Measurements from ENCODE around the gene NR6A1.
"Not testable (repeated sequence)": the region's sequence is repeated elsewhere in the genome, so short reads cannot be mapped to it uniquely, and the experiment has no call there.

NR6A1 gene

DNA sequence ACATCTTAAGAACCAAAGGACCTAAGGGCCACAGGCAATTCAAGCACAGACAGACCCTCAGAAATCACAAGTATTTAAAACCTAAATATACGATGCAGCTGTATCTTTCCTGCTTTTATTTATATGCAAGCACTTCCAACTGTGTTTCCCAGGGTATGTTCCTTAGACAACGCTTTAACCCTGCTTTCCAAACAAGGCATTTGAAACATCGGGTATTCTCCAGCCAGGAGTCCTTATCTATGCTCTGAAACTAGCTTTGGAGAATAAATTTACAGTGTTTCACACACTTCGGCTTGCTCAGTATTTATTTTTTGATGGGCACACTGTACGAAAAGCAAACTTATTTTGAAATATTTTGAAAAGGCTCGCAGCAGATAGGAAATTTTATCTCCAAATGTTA, 13.5 kb downstream of the NR6A1 start:
- DNase-seq = no peak

DNA sequence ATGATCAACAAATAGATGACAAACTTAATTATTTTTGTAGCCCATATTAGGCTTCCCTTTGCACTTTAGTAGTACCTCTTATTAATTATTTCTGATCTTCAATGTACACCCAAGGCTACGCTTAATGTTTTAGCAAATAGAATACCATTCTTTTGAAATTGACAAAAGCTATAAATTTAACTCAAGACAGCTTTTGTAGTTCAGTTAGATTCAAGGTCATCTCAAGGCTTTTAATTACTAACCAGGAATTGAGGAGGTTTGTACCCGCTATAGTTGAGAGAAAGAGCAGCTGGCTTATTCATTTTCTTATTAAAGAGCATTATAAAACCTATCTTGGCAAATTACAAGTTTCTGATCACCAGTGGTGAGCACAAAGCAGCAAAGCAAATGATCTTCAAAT, 15.1 kb downstream of the NR6A1 start:
- no peak for DNase-seq

DNA sequence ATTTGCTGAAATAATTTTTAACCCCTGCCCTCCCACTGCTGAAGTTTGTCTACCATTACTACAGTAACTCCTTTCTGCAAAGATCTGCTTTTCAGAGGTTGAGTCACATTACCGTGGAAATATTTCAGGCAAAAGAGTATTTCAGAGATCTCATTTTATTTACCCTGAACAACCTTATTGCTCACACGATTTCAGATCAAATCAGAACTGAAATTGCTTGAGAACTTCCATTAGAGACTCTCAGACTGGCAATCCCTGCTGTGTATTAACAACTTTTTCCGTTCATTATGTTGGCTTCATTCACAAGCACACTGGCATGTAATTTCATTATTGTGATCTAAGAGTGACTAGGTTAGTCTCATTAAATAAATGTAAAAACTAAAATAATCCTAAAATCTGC, 16.1 kb downstream of the NR6A1 start:
- DNase-seq = no peak

DNA sequence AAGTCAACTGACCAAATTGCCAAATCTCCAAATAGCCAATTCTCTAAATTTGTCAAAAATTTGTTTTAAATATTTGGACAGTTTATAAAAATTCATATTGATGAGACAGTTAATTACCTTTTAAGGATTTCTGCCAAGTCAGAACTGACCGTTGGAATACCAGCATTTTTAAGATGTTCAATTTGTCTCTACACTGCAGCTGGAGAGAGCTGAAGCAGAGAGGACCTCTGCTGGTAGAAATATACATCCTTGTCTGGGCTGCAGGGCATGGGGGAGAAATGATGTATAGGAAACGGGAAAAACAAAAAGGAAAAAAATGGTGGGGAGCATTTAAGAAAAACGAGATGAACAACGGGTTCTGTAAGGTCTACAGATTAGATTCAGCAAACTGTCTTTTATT, 16.8 kb downstream of the NR6A1 start:
- DNase-seq = no peak

DNA sequence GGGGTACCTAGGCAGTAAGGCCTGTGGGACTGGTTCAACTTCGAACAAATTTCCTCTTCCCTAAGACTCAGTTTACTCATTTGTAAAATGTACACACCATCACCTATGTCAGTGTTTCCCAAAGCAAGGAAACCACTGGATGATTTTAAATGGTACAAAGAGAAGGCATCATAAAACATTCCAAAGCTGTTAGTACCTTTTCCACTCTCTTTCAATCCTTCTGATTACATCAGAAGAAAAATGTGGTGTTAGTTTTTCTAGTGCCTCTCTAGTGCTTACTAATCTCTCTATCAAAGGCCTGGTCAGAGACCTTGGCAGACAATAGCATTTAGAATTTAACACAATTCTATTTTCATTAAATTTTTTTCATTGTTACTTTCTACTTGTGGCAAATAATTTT, 18.1 kb downstream of the NR6A1 start:
- DNase-seq = no peak

DNA sequence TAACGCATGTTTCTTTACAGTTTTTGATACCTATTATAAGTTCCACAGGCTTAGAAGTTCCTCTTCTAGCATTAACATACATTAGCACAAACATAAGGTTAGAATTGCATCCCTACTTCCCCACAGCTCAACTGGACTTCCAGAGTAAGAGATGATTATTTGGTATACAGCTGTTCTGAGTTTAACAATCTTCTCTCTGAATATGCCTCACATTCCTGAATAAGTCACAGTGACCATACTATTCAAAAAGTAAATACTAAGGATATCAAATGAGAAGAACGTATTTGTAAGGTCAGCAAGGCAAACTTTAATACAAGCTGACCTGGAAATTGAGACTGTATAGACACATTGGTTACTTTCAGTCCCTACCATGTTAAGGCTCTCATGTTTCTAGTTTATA, 21.3 kb downstream of the NR6A1 start:
- DNase-seq = no peak

DNA sequence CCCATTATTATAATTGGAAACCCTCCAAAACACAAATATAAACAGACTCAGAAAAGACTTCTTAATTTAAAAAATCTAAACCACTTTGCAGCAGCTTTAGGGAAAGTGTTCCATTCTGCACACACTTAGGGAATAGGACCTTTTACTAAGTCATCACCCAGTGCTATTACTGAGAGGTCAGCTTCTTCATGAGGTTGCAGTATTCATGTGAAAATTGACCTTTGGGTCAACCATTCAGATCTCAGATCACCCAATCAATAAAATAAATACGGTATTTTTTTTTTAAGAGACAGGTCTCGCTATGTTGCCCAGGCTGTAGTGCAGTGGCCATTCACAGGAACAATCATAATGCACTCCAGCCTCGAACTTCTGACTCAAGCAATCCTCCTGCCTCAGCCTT, 21.8 kb downstream of the NR6A1 start:
- no peak for DNase-seq

DNA sequence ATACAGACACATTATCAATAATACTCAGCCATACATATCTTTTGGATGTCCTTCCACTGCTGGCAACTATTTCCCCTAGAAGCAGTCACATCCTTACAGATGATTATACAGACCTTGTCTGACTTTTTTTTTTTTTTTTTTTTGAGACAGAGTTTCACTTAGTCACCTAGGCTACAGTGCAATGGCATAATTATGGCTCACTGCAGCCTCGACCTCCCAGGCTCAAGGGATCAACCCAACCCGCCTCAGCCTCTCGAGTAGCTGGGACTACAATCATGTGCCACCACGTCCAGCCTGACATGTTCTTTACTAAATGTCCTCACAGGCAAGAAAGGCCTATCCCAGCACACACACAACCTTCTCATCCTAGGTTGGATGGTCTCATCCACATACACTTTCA, 24.0 kb downstream of the NR6A1 start:
- no peak for DNase-seq

DNA sequence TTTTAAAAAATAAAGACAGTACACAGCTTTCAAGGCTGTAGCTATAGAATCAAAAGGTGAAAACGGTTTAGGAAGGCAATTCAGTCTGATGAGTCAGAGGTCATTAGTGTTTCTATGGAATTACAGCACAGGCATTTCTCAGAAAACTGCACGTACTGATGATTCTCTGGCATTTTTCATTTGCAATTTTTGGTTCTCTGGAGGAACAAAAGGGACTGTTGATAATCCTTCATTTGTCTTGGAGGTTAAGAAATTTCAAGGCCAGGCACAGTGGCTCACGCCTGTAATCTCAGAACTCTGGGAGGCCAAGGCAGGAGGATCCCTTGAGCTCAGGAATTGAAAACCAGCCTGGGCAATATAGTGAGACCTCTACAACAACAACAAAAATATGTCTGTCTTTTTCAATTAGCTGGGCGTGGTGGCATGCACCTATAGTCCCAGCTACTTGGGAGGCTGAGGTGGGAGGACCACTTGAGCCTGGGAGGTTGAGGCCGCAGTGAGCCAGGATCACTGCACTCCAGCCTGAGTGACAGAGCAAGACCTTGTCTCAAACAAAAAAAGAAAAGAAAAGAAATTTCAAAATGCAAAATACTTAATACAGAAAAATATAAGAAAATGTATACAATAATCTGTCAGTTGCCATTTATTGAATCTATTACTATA, 27.3 kb downstream of the NR6A1 start:
- DNase-seq = no peak

DNA sequence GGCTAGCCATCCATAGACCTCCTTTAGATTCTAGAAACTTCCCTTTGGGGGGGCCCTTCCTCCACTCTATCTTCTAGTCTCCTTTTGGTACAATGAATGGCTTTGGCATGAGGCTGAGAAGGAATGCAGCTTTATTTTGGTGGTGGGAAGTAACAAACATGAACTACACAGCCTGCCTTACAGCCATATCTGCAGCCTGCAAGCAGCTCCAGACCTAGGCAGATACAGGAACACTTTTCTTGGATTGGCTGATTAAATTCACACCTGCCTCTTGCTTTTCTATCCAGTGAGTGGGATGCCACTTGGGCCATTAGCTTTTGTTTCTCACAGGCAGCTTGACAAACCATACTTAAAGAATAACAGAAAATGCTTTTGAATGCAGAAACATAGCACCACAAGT, 28.2 kb downstream of the NR6A1 start:
- no peak for DNase-seq

DNA sequence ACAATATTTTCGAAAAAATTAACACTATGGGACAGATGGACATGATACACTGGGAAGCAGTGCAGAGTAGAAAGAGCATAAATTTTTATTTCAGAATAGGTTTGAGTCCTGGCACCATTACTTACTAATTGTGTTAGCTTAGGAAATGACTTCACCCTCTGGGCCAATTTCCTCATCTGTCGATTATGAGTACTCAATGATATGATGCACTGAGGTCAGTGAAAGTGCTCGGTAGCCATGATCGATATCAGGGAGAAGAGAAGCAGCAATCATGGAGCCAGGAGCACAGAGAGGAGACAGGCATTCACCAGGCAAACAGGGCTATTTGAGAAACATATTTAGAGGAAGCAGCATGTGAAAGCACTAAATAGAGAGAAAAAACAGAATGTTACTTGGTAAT, 29.4 kb downstream of the NR6A1 start:
- DNase-seq = no peak

DNA sequence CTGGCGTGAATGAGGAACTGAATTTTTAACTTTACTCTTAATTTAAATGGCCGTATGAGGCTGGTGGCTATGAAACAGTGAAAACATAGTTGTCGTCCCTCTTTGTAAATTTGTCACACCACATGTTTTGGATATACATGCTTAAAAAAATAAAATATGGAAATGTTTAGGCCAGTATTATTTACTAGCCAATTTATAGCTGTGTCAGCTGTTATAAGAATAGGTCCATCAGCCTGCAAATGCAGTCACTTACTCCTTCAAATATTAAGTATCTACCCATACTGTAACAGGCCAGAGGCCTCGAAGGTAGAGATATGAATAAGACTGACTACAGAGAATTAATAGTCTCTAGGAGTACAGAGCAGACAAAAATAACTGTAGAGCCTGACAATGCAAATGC, 30.0 kb downstream of the NR6A1 start:
- no peak for DNase-seq

DNA sequence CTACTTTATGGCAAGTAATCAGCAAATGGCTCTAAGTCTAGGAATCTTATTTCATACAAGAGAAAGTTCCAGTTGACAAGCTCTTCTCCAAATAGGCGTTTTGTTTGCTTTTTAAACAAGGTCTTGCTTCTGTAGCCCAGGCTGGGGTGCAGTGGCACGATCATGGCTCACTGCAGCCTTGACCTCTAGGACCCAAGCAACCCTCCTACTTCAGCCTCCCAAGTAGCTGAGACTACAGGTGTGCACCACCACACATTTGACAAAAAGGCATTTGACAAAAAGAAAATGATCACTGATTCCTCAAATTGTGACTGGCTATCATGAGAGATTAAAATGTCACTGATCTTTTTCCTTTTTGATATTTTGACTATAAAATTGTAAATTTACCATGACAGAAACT, 31.8 kb downstream of the NR6A1 start:
- no peak for DNase-seq

DNA sequence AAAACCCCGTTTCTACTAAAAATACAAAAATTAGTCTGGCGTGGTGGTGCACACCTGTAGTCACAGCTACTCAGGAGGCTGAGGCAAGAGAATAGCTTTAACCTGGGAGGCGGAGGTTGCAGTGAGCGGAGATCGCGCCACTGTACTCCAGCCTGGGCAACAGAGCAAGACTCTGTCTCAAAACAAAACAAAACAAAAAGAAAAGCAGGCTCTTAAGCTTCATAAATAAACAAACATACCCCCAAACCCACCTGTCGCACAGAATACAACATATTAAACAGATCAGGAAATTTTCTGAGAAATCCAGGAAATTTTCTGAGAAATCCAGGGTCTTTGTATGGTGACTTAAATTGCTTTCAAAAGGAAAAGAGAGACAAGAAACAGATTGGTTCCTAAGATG, 33.0 kb downstream of the NR6A1 start:
- not testable (repeated sequence) for DNase-seq

DNA sequence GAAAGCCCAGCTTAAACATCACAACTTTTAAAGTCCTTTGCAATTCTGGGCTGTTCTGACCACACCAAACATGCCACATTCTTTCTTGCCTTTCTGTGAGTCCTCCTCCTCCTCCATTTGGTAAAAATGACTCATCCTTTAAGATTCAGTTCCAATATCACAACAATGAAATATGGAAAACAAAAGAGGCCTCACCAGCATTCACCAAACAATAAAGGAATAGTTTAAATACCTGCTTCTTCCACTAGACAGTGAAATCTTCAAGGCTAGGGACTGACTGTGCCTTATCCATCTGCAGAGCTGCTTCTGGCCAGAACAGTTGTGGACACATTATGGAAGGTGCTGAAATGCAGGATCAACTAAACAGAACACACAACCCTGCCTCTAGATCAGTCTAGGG, 36.0 kb downstream of the NR6A1 start:
- no peak for DNase-seq

DNA sequence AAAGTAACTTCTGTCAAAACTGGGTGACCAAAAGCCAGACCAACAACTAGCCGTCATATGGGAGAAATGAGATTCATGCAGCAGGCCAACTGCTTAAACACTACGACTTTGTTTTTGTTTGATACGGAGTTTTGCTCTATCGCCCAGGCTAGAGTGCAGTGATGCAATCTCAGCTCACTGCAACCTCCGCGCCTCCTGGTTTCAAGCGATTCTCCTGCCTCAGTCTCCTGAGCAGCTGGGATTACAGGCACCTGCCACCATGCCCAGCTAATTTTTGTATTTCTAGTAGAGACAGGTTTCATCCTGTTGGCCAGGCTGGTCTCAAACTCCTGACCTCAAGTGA, 36.4 kb downstream of the NR6A1 start:
- not testable (repeated sequence) for DNase-seq

DNA sequence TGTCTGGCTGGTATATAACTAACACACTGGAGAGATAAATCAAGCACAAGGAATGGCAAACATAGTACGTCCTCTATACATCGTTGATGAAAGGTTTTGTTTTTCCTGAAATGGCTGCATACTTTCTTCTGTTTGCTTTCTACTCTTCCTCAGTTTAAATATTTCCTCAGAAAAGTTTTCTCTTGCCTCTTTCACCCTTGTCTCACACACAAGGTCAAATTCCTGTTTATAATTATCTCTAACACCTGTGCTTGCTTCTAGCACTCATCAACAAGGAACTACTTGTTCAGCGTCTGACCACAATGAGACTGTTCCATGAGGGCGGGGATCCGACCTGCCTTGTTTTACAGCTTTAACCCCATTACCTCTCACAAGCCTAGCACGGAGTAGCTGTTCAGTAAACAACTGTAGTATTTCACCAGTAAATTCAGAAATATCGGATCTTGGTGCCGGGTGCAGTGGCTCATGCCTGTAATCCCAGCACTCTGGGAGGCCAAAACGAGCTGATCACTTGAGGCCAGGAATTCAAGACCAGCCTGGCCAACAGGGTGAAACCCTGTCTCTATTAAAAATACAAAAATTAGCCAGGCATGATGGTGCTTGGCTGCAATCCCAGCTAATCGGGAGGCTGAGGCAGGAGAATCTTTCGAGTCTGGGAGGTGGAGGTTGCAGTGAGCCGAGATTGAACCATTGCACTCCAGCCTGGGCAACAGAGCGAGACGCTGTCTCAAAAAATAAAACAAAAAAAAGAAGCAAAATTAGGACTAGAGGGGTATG, 37.0 kb downstream of the NR6A1 start:
- no peak for DNase-seq

DNA sequence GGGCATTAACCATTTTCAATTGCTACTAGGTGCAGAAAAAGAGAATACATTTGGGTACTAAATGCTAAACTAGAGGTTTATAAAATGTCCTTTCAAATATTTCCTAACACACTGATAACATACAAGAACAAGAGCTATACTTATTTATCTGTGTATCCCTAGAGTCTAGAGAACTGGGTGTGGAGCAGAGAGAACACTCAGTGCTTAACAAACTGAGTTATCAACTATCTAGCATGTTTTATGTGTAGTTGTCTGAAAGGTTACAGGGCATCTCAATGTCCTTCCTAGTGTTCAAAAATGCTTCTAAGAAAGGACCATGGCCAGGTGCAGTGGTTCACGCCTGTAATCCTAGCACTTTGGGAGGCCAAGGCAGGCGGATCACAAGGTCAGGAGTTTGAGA, 40.3 kb downstream of the NR6A1 start:
- no peak for DNase-seq

DNA sequence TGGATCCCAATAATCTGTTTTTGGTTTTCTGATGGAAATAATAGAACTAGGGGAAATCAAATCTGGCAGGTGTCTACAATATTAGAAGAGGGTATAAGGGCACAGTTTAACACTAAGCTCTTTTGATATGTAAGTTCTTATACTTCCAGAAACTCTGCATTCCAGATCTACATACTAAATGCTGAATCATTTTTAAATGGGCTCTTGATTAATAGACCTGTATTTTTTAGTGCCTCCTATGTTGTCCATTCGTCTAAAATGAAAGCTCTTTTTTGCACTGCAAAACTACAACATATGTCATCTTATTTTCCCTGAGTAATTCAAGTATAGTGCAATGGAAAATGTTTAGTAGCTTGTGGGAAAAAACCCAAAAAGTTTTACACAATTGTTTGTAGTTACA, 44.2 kb downstream of the NR6A1 start:
- DNase-seq = no peak

DNA sequence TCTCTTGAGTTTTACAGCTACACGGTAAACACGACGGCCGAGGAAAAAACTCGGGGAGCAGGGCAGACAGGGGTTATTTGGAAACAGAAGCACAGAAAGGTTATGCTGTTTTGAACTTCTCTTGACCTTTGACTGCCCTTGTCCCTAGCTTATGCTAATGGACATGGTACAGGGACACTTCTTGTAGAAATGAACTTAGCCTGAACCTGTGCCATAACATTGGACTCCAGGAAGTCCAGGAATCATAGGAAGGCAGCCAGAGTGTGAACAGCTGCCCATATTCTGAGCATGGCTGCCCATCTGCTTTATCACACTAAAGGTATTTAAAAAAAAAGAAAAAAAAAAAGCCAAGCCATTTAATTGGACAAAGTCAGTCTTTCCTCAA, 46.1 kb downstream of the NR6A1 start:
- no peak for DNase-seq

DNA sequence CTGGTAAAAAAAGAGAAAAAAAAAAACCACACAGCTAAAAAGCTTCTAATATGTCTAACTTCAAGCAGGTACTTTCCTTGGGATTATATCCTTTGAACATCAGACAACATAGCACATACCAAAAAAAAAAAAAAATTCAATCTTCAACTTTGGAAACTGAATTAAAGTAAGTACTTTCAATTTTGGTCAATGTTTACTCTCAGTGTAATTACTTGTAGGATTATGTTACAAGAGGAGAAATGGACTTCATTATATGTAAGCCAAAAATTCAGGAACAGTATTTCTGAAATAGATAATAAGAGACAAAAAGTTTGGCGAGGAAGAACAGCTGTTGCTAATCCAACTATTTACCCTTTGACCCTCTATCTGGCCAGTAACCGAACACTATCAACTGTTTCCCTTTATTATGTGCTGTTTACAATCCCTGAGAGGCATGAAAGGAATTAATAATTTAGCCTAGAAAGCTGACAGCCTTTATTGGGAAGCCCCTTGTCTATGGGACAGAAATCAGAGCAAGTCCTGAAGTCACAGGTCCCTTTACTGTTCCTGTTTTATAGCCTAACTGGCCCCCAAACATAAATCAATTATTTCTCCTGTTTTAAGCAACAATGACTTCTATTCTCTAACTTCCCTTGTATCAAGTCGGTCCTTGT, 46.6 kb downstream of the NR6A1 start:
- no peak for DNase-seq

DNA sequence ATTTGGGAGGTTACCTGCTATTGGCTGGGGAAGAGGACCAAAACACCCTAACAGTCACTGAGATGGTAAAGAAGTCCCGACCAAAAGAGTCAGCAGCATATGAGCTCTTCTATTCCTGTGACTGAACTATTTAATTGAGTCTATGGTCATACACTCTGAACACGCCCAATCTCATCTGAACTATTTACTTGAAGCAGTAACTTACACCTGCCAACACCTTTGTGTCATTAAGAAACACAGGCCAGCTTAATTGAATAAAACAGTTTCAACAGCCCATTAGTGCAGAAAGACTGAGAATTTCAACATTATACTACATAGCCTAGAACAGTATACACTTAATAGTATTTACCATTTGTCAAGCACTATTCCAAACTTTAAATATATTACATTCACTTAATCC, 47.8 kb downstream of the NR6A1 start:
- no peak for DNase-seq

DNA sequence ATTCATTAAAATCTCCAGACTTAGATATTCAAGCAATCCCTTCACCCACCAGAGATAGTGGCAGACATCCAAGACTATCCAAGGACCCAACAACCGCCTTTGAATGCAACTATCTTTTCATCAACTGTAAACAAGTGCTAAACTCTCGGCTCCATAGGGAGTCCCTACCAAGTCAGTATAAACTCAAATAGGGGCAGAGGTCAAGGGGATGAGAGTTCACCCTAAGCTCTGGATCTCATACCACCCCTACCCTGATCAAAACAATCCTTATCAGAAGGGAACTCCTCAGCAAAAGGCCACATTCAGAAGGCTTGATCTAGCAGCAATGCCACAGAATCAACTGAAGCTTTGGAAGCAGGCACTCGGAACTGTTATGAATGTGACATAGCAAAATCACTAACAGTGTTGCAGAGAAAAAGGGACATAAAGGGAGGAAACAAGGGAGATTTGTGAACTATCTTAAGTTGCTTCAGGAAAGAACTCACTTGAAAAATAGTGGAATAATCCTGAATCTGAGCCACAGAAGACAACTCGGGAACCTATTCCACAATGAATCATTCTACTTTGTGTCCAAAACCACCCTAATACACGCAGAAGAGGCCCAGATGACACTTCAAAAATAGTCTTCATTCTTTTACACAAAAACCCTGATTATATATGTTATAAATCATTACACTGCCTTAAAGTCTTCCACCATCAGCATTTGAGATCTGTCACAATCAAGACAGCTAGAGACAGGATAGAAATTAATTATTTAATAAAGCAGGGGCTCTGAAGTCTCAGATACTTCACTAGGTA, 49.8 kb downstream of the NR6A1 start:
- no peak for DNase-seq

Data from CD4-positive, alpha-beta T cell treated with Interleukin-12 subunit alpha and Interleukin-12 subunit beta, for 1 hour (primary cell).